Measurements from ENCODE around the gene PIANP. TPM values are rescaled to one million over a fixed set of nuclear protein-coding genes. Genes with fewer than 3 reads are reported as not detected.
A peak's percentile ranks its signal among the peaks of the same experiment; 100 is the strongest.
"Not testable (repeated sequence)": the region's sequence is repeated elsewhere in the genome, so short reads cannot be mapped to it uniquely, and the experiment has no call there.

Gene PIANP, protein sequence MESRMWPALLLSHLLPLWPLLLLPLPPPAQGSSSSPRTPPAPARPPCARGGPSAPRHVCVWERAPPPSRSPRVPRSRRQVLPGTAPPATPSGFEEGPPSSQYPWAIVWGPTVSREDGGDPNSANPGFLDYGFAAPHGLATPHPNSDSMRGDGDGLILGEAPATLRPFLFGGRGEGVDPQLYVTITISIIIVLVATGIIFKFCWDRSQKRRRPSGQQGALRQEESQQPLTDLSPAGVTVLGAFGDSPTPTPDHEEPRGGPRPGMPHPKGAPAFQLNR
- total RNA-seq: 10 to 100 TPM in 1 of 4 donors, 1 to 10 TPM in 1, under 1 TPM in 1, not detected in 1; 0.55 to 11.5 (median 1.5) TPM

DNA sequence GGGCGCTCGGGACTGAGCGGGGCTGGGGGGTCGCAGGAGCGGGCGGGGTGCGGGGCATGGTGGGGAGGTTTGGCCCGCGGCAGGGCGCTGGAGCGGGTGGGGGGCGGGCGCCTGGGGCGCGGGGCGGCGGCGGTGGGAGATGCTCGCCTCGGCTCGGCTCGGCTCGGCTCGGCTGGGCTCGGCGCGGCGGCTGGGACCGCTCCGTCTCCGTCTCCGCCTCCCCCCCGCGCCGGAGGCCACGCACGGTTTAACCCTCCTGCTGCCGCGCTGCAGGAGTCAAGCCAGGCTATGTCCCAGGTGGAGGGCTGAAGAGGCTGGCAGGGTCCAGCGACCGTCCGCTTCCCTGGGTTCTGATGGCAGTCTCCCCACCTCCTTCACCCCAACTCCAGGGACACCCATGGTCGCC, at the start of gene PIANP:
Gene PIANP (minus strand): TSS at position 170 of the 406 bp plus-strand sequence. CDS start 2,754 bp downstream, outside the sequence.
- Histone ChIP-seq H3K4me3 (peak within 1 kb of the TSS; percentile 27 to 65), H3K9me3 (no peaks in the 10 kb centered on the region), H3K27me3 (peaks cover 0 to 5% of the 10 kb centered on the region in 2 donors), H3K27ac (peak within 1 kb of the TSS; percentile 23 to 67), H3K4me1 (no peaks in the 10 kb centered on the region), H3K36me3 (no peaks in the 10 kb centered on the region)
- TF ChIP-seq POLR2A (IDR thresholded peaks at IDR 0.05): no peak
- TF ChIP-seq, protein P1, sequence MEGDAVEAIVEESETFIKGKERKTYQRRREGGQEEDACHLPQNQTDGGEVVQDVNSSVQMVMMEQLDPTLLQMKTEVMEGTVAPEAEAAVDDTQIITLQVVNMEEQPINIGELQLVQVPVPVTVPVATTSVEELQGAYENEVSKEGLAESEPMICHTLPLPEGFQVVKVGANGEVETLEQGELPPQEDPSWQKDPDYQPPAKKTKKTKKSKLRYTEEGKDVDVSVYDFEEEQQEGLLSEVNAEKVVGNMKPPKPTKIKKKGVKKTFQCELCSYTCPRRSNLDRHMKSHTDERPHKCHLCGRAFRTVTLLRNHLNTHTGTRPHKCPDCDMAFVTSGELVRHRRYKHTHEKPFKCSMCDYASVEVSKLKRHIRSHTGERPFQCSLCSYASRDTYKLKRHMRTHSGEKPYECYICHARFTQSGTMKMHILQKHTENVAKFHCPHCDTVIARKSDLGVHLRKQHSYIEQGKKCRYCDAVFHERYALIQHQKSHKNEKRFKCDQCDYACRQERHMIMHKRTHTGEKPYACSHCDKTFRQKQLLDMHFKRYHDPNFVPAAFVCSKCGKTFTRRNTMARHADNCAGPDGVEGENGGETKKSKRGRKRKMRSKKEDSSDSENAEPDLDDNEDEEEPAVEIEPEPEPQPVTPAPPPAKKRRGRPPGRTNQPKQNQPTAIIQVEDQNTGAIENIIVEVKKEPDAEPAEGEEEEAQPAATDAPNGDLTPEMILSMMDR (IDR thresholded peaks at IDR 0.05): no peak
- peak; percentile 42 to 53 for DNase-seq
- intact Hi-C loops (cut with DNase I; ENCODE audit: low total_unique reads): no loop called here

DNA sequence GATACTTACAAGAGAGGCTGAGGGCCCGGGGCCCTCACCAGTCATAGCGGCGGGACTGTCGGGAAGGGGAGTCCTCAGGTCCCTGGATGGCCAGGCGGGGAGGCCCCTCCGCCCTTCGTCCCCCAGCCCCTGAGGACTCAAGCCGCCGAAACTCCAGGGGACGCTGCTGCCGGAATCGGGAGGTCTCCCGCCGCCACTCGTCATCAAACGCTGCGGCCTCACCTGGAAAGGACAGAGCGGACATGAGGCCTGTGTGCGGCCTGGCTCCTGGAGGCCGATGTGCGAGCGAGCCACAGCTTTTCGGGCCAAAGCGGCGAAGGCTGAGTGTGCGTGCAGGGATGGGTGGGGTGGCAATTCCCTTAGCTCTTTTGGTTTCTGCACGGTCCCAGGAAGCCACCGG, 48.1 kb upstream of the PIANP start:
- H3K9me3 ChIP-seq: no peaks in the 10 kb centered on the region
- no peak overlapping the region for H3K27ac ChIP-seq
- H3K4me3 ChIP-seq: no peak overlapping the region
- peaks cover under 1 to 4% of the 10 kb centered on the region in 2 donors for H3K4me1 ChIP-seq
- TF ChIP-seq, protein P1 (IDR thresholded peaks at IDR 0.05): no peak
- TF ChIP-seq POLR2A (IDR thresholded peaks at IDR 0.05): no peak
- DNase-seq: no peak
- no peaks in the 10 kb centered on the region for H3K27me3 ChIP-seq
- H3K36me3 ChIP-seq: no peaks in the 10 kb centered on the region
- intact Hi-C loops (cut with DNase I; ENCODE audit: low total_unique reads): no loop called here

DNA sequence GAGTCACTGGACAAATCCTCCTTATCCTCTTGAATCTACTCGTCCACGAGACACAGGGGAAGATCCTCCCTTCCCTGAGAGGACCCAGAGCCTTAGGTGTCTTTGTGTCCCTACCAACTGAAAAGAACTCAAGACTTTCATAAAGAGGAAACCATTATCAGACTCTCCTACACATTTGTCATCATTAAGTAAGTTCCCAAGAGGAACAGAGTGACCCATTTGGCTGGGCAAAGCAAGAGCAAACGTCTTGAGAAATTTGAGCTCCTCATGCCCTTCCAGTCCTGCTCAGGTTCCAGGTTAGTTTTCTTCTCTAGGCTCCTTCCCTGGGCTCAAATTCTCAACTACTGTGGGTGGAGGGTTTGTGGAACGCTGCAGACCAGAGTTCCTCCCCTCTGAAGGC, 46.6 kb upstream of the PIANP start:
- intact Hi-C loops (cut with DNase I; ENCODE audit: low total_unique reads): no loop called here
- no peak for TF ChIP-seq POLR2A (IDR thresholded peaks at IDR 0.05)
- TF ChIP-seq, protein P1 (IDR thresholded peaks at IDR 0.05): no peak
- H3K36me3 ChIP-seq: no peaks in the 10 kb centered on the region

DNA sequence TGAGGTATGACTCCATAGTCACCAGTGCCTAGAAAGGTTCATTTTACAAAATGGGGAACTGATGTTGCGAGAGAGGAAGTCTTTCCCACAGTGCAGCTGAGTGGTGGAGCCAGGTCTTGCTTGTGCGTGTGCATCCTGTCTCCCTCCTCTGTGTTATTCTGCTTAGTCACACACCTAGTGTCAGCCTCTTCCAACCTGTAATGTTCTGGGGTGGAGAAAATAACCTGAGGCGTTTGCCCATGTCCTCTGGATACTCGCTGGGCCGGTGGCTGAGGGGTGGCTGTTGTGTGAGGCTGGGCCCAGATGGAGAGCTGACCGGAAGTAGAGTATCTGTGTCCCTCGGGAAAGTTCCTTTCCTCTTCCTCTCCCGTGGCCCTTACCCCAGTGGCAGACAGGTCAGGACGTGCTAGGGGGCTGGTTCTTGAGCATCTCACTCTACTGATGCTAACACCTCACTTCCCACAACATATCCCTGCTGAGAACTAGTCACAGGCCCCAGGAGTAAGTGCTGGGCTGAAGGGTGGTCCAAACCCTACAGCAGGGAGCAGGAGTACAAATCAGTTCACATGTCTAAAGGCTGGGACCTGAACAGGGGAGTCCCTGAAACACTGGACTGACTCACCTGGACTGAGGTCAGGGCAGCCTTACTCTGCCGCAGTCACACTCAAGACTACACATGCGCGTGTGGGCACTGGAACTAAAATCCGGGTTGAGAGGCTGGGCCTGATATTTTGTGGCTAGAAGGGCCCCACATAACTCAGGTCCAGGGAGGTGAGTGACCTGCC, 45.3 kb upstream of the PIANP start:
- no peak for TF ChIP-seq POLR2A (IDR thresholded peaks at IDR 0.05)
- TF ChIP-seq, protein P1 (IDR thresholded peaks at IDR 0.05): no peak
- no peak for DNase-seq
- no peaks in the 10 kb centered on the region for H3K9me3 ChIP-seq
- no peaks in the 10 kb centered on the region for H3K4me1 ChIP-seq
- H3K36me3 ChIP-seq: no peaks in the 10 kb centered on the region
- no peaks in the 10 kb centered on the region for H3K27me3 ChIP-seq
- intact Hi-C loops (cut with DNase I; ENCODE audit: low total_unique reads): no loop called here
- no peak overlapping the region for H3K4me3 ChIP-seq
- H3K27ac ChIP-seq: no peak overlapping the region

More for the DNA sequence above, 46.6 kb upstream of the PIANP start:
- Histone ChIP-seq H3K27me3 (no peaks in the 10 kb centered on the region), H3K4me3 (no peak overlapping the region), H3K27ac (no peak overlapping the region), H3K4me1 (peaks cover 0 to 4% of the 10 kb centered on the region in 2 donors), H3K9me3 (no peaks in the 10 kb centered on the region)
- no peak for DNase-seq

DNA sequence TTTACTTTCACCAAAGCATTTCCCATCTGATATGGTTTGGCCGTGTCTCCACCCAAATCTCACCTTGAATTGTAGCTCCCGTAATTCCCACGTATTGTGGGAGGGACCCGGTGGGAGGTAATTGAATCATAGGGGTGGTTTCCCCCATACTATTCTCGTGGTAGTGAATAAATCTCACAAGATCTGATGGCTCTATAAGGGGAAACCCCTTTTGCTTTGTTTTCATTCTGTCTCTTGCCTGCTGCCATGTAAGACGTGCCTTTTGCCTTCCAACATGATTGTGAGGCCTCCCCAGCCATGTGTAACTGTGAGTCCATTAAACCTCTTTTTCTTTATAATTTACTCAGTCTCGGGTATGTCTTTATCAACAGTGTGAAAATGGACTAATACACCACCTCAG, 42.7 kb upstream of the PIANP start:
- intact Hi-C loops (cut with DNase I; ENCODE audit: low total_unique reads): not testable (repeated sequence)

More for the DNA sequence above, 42.7 kb upstream of the PIANP start:
- not testable (repeated sequence) for H3K27ac ChIP-seq, H3K27me3 ChIP-seq, DNase-seq, H3K4me3 ChIP-seq, H3K4me1 ChIP-seq, H3K36me3 ChIP-seq, H3K9me3 ChIP-seq
